ENCODE data around the gene DDAH1. TPM values are rescaled to one million over a fixed set of nuclear protein-coding genes. Genes with fewer than 3 reads are reported as not detected.

DDAH1 gene
- total and polyA plus RNA-seq, 2 of the 8 experiments (the other 6 are each of a cell fraction or from before 2014, with no cell fraction given): 22.8 to 54.5 TPM

- ChIA-PET POLR2A (ENCODE audit: partially characterized antibody) (no interaction called here), CTCF (ENCODE audit: partially characterized antibody) (interaction anchor here (1.0 to 2.8 kb wide), 7 partner anchors 9 to 214 kb away, joined by 3 to 15 read pairs (median 3); no protein-coding TSS in a partner anchor)
- H3K18ac ChIP-seq (ENCODE audit: extremely low read depth, low read length): no peak overlapping the region
- no peak overlapping the region for H3K14ac ChIP-seq (ENCODE audit: insufficient read length)
- DNase-seq (ENCODE audit: low read depth in 1 of 2, low spot score in 2 of 2): no peak
- H4K5ac ChIP-seq (ENCODE audit: insufficient read length, low read depth, low read length): no peak overlapping the region
- H2BK5ac ChIP-seq (ENCODE audit: low read depth, low read length): no peak overlapping the region
- H3K56ac ChIP-seq (replicated peaks; ENCODE audit: insufficient read length, low read depth, low read length): no peak overlapping the region
- no peak overlapping the region for H2BK20ac ChIP-seq (ENCODE audit: low read length)
- no peak overlapping the region for H3K27ac ChIP-seq (ENCODE audit: low read depth, low read length)
- no peak for FAIRE-seq
- peaks cover 0 to 2% (median 0%) of the 10 kb centered on the region in 4 experiments; a peak in 1 of 7 replicates for H3K27me3 ChIP-seq (replicated peaks in 1 of 4; ENCODE audit: control insufficient read depth in 3 of 4, extremely low read depth in 1 of 4, insufficient read depth in 3 of 4, low read length in 3 of 4)
- H3K4me2 ChIP-seq (ENCODE audit: insufficient read depth in 1 of 2, low read depth in 2 of 2, low read length in 2 of 2): no peak overlapping the region
- no peaks in the 10 kb centered on the region for H3K79me1 ChIP-seq (ENCODE audit: low read depth, low read length)
- H3K4me3 ChIP-seq (ENCODE audit: extremely low read depth in 1 of 4, insufficient read depth in 2 of 4, low read depth in 3 of 4, low read length in 4 of 4): no peak overlapping the region
- no peaks in the 10 kb centered on the region for H3K36me3 ChIP-seq (ENCODE audit: control insufficient read depth in 2 of 4, insufficient read depth in 4 of 4, low read length in 3 of 4)
- no peak overlapping the region for H3K4ac ChIP-seq (replicated peaks; ENCODE audit: insufficient read length, low read depth, low read length)
- H4K8ac ChIP-seq (ENCODE audit: extremely low read depth, insufficient read depth, low read length): no peak overlapping the region
- H2BK15ac ChIP-seq (ENCODE audit: low read length): no peak overlapping the region
- H3K4me1 ChIP-seq (replicated peaks in 1 of 4; ENCODE audit: control insufficient read depth in 3 of 4, insufficient read depth in 4 of 4, low read length in 3 of 4): no peaks in the 10 kb centered on the region
- H3K9ac ChIP-seq (replicated peaks in 1 of 4; ENCODE audit: extremely low read depth in 1 of 4, low read depth in 3 of 4, low read length in 3 of 4): no peak overlapping the region
- H2AK5ac ChIP-seq (ENCODE audit: low read depth, low read length): no peak overlapping the region
- no peak overlapping the region for H4K91ac ChIP-seq (replicated peaks; ENCODE audit: insufficient read length, low read length)
- H3K23ac ChIP-seq (ENCODE audit: insufficient read length): no peak overlapping the region
- H2AFZ ChIP-seq (ENCODE audit: low read length): no peak overlapping the region
- no peaks in the 10 kb centered on the region for H3K23me2 ChIP-seq (ENCODE audit: low read depth, low read length)
- no peaks in the 10 kb centered on the region for H3K79me2 ChIP-seq (ENCODE audit: control insufficient read depth in 1 of 2, insufficient read depth in 2 of 2, low read length in 2 of 2)
- H2BK12ac ChIP-seq (ENCODE audit: low read depth, low read length): no peak overlapping the region
- H4K20me1 ChIP-seq (replicated peaks in 1 of 2; ENCODE audit: control insufficient read depth in 1 of 2, insufficient read depth in 2 of 2, low read length in 2 of 2): no peaks in the 10 kb centered on the region
- WGBS, 2 experiments (ENCODE audit: extremely low coverage in 1 of 2, insufficient coverage in 1 of 2, insufficient read length in 1 of 2, insufficient replicate concordance in 2 of 2, low coverage in 1 of 2, low lambda C conversion rate in 2 of 2, missing lambda C conversion rate in 1 of 2): 93% methylated on average over 1 of the region's 1 CpG; no CpG with 5 or more reads in 1 of the 2 experiments
- H2BK120ac ChIP-seq (replicated peaks; ENCODE audit: low read depth, low read length): no peak overlapping the region
- TF ChIP-seq POLR2AphosphoS5 (IDR thresholded peaks at IDR 0.05; ENCODE audit: low read depth, low read length) (no peak), ASH2L (IDR thresholded peaks at IDR 0.05; ENCODE audit: low read length) (no peak), EGR1 (IDR thresholded peaks at IDR 0.05; ENCODE audit: borderline replicate concordance, low read depth, low read length) (no peak), TAF7 (optimal IDR thresholded peaks at IDR 0.05; ENCODE audit: borderline replicate concordance, low read depth, low read length) (no peak)
- H3K9me3 ChIP-seq (ENCODE audit: insufficient read depth in 2 of 2, low read depth in 1 of 2, low read length in 1 of 2): no peaks in the 10 kb centered on the region
These were observed 39.5 kb upstream of the DDAH1 start for GRCh38 chr1:85504417-85504816.
